Effector memory CD4-positive, alpha-beta T cell (primary cell): ENCODE measurements around the gene CACNG6.

ENCODE experiments used
- DNase-seq, 3 donors: peaks; one replicate each; pipeline ENCODE4 v3.0.0-alpha.2; 2020
- H3K27ac ChIP-seq: 2 replicates; pipeline ENCODE4 v1.7.0; 2013; ENCODE audit warnings: mild to moderate bottlenecking, low read length, moderate library complexity; ENCODE audit not compliant: insufficient read depth, poor library complexity, severe bottlenecking
- H3K27me3 ChIP-seq: replicated peaks from 2 replicates; pipeline ENCODE4 v1.7.0; 2013; ENCODE audit warnings: mild to moderate bottlenecking, low read length; ENCODE audit not compliant: insufficient read depth, control insufficient read depth, poor library complexity, severe bottlenecking
- H3K36me3 ChIP-seq: 2 replicates; pipeline ENCODE4 v1.7.0; 2013; ENCODE audit warnings: mild to moderate bottlenecking, low read length, moderate library complexity; ENCODE audit not compliant: control insufficient read depth, insufficient read depth
- H3K4me1 ChIP-seq: 2 replicates; pipeline ENCODE4 v1.7.0; 2013; ENCODE audit warnings: low read length, mild to moderate bottlenecking; ENCODE audit not compliant: control insufficient read depth, insufficient read depth, poor library complexity, severe bottlenecking
- H3K4me3 ChIP-seq: 2 replicates; pipeline ENCODE4 v1.7.0; 2013; ENCODE audit warnings: low read length, low read depth, mild to moderate bottlenecking; ENCODE audit not compliant: insufficient read depth, poor library complexity, severe bottlenecking
- H3K9me3 ChIP-seq: 2 replicates; pipeline ENCODE4 v1.7.0; 2013; ENCODE audit warnings: mild to moderate bottlenecking, low read length, moderate library complexity; ENCODE audit not compliant: control insufficient read depth

CACNG6 gene

GRCh38 chr19:53951947-53952346 is 39.5 kb upstream of the CACNG6 start:
- Histone ChIP-seq H3K4me3 (no peak overlapping the region), H3K4me1 (no peaks in the 10 kb centered on the region), H3K27ac (no peak overlapping the region), H3K9me3 (no peaks in the 10 kb centered on the region), H3K27me3 (peaks cover 4% of the 10 kb centered on the region), H3K36me3 (no peaks in the 10 kb centered on the region)
- DNase-seq = no peak

GRCh38 chr19:53953383-53953782 is 38.1 kb upstream of the CACNG6 start:
- Histone ChIP-seq H3K27ac (no peak overlapping the region), H3K4me1 (no peaks in the 10 kb centered on the region), H3K27me3 (peaks cover 10% of the 10 kb centered on the region), H3K4me3 (no peak overlapping the region), H3K9me3 (no peaks in the 10 kb centered on the region), H3K36me3 (no peaks in the 10 kb centered on the region)
- no peak for DNase-seq

- H3K4me1 ChIP-seq = no peaks in the 10 kb centered on the region
- no peak overlapping the region for H3K4me3 ChIP-seq
- no peak for DNase-seq
- no peak overlapping the region for H3K27ac ChIP-seq
- no peaks in the 10 kb centered on the region for H3K36me3 ChIP-seq
- peaks cover 30% of the 10 kb centered on the region for H3K27me3 ChIP-seq
- no peaks in the 10 kb centered on the region for H3K9me3 ChIP-seq
These were observed 33.8 kb upstream of the CACNG6 start for GRCh38 chr19:53957448-53958167.

- Histone ChIP-seq H3K27ac (no peak overlapping the region), H3K36me3 (no peaks in the 10 kb centered on the region), H3K27me3 (peaks cover 32% of the 10 kb centered on the region), H3K4me1 (no peaks in the 10 kb centered on the region), H3K4me3 (no peak overlapping the region), H3K9me3 (no peaks in the 10 kb centered on the region)
- no peak for DNase-seq
These were observed 33.3 kb upstream of the CACNG6 start for GRCh38 chr19:53958168-53958571.

- H3K27me3 ChIP-seq = peaks cover 40% of the 10 kb centered on the region
- H3K4me1 ChIP-seq = no peaks in the 10 kb centered on the region
- no peak for DNase-seq
- no peaks in the 10 kb centered on the region for H3K36me3 ChIP-seq
- H3K4me3 ChIP-seq = no peak overlapping the region
- H3K9me3 ChIP-seq = no peaks in the 10 kb centered on the region
- no peak overlapping the region for H3K27ac ChIP-seq
These were observed 32.3 kb upstream of the CACNG6 start for GRCh38 chr19:53958823-53959757.

- Histone ChIP-seq H3K4me3 (no peak overlapping the region), H3K9me3 (no peaks in the 10 kb centered on the region), H3K36me3 (no peaks in the 10 kb centered on the region), H3K4me1 (no peaks in the 10 kb centered on the region), H3K27ac (no peak overlapping the region), H3K27me3 (peaks cover 46% of the 10 kb centered on the region)
- DNase-seq = no peak
These were observed 31.2 kb upstream of the CACNG6 start for GRCh38 chr19:53960187-53960586.

- no peak overlapping the region for H3K4me3 ChIP-seq
- no peaks in the 10 kb centered on the region for H3K36me3 ChIP-seq
- no peaks in the 10 kb centered on the region for H3K4me1 ChIP-seq
- H3K27ac ChIP-seq = no peak overlapping the region
- DNase-seq = no peak
- no peaks in the 10 kb centered on the region for H3K9me3 ChIP-seq
- H3K27me3 ChIP-seq = peaks cover 46% of the 10 kb centered on the region
These were observed 30.6 kb upstream of the CACNG6 start for GRCh38 chr19:53960886-53961285.

- peaks cover 46% of the 10 kb centered on the region for H3K27me3 ChIP-seq
These were observed 29.7 kb upstream of the CACNG6 start for GRCh38 chr19:53961523-53962356.

GRCh38 chr19:53962887-53963431 is 28.5 kb upstream of the CACNG6 start, which contains the start of gene CACNG8:
CACNG8 (plus strand) TSS chr19:53962937.
- Histone ChIP-seq H3K27ac (no peak within 1 kb of the TSS), H3K9me3 (no peaks in the 10 kb centered on the region), H3K4me3 (no peak within 1 kb of the TSS), H3K27me3 (peaks cover 41% of the 10 kb centered on the region), H3K36me3 (no peaks in the 10 kb centered on the region), H3K4me1 (no peaks in the 10 kb centered on the region)
- DNase-seq = no peak

More at GRCh38 chr19:53961523-53962356, 29.7 kb upstream of the CACNG6 start:
- DNase-seq = no peak
- Histone ChIP-seq H3K9me3 (no peaks in the 10 kb centered on the region), H3K4me3 (no peak overlapping the region), H3K36me3 (no peaks in the 10 kb centered on the region), H3K27ac (no peak overlapping the region), H3K4me1 (no peaks in the 10 kb centered on the region)
